ENCODE data around the gene LIPI.

DNA sequence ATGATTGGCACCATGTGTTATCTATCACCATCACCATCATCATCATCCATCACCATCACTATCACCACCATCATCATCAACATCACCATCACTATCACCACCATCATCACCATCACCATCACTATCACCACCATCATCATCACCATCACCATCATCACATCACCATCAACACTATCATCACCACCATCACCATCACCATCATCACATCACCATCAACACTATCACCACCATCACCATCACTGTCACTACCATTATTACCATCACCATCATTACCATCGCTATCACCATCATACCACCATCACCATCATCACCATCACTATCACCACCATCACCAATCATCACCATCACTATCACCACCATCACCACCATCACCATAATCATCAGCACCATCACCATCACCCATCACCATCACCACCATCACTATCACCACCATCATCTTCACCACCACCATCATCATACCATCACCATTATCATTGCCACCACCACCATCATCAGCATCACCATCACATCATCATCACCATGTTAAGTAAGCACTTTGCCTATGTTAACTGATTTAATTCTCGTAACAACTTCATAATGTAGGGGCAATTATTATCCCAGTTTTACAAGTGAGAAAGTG, 112.8 kb downstream of the LIPI start:
- TF ChIP-seq POLR2AphosphoS5 (IDR thresholded peaks at IDR 0.05; ENCODE audit: borderline replicate concordance, low read depth, low read length) (no peak), EZH2 (IDR thresholded peaks at IDR 0.05) (no peak), FOXP2 (optimal IDR thresholded peaks at IDR 0.05; ENCODE audit: control extremely low read depth, extremely low read length, insufficient read depth) (no peak)
